ENCODE data around the gene SMC3.

The SMC3 gene

GRCh38 chr10:110649347-110650264 is 82.1 kb downstream of the SMC3 start:
- DNase-seq, result no peak

- no peak for DNase-seq
Measured at GRCh38 chr10:110650265-110650668, 82.8 kb downstream of the SMC3 start.

DNA sequence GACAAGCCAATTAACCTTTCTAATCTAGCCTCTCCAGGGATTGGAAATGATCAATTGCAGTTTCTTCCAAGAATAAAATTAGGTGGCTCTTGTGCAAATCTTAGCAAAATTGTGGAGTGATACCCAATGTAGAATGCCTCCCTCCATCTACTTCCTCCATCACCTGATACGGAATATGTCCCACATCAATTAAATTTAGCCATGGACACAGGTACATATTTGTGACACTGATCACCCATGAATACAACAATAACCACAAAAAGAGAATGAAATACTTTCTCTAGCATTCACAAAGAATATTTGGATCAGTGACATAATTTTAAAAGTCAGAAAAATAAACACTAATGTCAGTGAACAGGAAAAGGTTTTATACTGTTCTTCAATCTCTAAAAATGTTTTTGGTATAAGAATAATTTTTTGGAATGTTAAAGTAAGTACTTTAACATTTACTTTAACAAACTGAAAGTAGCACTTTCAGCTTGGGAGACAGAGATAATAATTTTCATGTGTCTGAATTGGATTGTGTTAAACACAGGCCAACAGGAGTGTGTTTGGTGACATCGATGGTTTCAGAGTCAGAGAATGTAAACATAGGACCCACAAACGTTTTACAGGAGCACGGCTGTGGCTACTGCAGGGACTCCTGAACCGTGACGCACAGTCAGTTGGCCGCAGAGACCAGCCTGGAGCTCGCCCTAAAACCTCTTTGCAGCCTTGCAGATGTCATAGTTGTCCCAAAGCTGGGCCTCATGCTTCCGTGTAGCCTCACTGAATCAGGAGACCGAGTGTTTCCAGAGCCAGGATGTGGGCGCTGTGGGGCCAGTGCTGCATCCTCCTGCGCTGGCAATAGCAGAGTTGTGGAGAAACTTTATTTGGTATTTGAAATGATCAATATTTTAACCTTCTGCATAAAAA is 83.8 kb downstream of the SMC3 start:
- no peak for DNase-seq

GRCh38 chr10:110652475-110653118 is 85.1 kb downstream of the SMC3 start:
- no peak for DNase-seq

Measured in activated CD4-positive, alpha-beta T cell treated with anti-CD3 and anti-CD28 coated beads for 4 hours (primary cell).